Activated gamma-delta T cell treated with anti-CD3 and anti-CD28 coated beads, Interleukin-2, amount 50 U/mL, for 16 hours (primary cell): ENCODE measurements around the gene C4orf50.
"Not testable (repeated sequence)": the region's sequence is repeated elsewhere in the genome, so short reads cannot be mapped to it uniquely, and the experiment has no call there.

Experiments used
- DNase-seq: peaks from one replicate; pipeline ENCODE4 v3.0.0-alpha.2; 2020; ENCODE audit warnings: low read depth

The C4orf50 gene

GRCh38 chr4:5856362-5856761, 161.9 kb downstream of the C4orf50 start:
- DNase-seq, result not testable (repeated sequence)

- no peak for DNase-seq
These were observed 163.3 kb downstream of the C4orf50 start for GRCh38 chr4:5854929-5855328.

GRCh38 chr4:5852523-5853202, 165.6 kb downstream of the C4orf50 start:
- no peak for DNase-seq

- DNase-seq, result no peak
These were observed 166.5 kb downstream of the C4orf50 start for GRCh38 chr4:5851637-5852301.
